Endothelial cell of umbilical vein (primary cell): Measurements from ENCODE around the gene TRPC6. TPM values are rescaled to one million over a fixed set of nuclear protein-coding genes. Genes with fewer than 3 reads are reported as not detected.

Source experiments
- BruUV-seq: library from RNA; stranded (reverse); fragments of 400-500 nt; replicated peaks from 2 replicates; lab custom pipeline; 2021; lab: Mats Ljungman, UMichigan
- CTCF ChIA-PET: fragments of 300-600, 350-600 bp; sonication (Branson Sonifier 250); formaldehyde crosslinking; loops from one replicate; lab custom pipeline; 2021; ENCODE audit warnings: antibody characterized with exemption, inconsistent platforms; lab: Charles Lee
- POLR2A ChIA-PET: fragments of 300-600, 350-600 bp; sonication (Branson Sonifier 250); formaldehyde crosslinking; loops from one replicate; lab custom pipeline; 2021; ENCODE audit warnings: antibody characterized with exemption, inconsistent platforms; lab: Charles Lee
- DNase-seq: peaks from one replicate; pipeline ENCODE4 v3.0.0-alpha.2; 2011; ENCODE audit warnings: low read depth, low spot score
- FAIRE-seq: peaks from 2 replicates; lab custom pipeline; 2011; peaks lifted over from hg19 to GRCh38; lab: Jason Lieb, UNC
- H2AFZ ChIP-seq: 2 replicates; pipeline ENCODE4 v1.6.0; 2012; ENCODE audit warnings: low read depth, low read length, control low read depth, inconsistent platforms
- H3K27ac ChIP-seq: 2 replicates; pipeline ENCODE4 v1.5.1; 2011; ENCODE audit warnings: low read depth, mild to moderate bottlenecking, control low read depth, low read length, moderate library complexity; ENCODE audit not compliant: insufficient read depth
- H3K27me3 ChIP-seq, 2 experiments: 2 replicates each; pipeline versions ENCODE4 v1.6.0 to v1.6.1; 2011; ENCODE audit warnings: low read length in 2 of 2, mixed read lengths in 1 of 2; ENCODE audit not compliant: control insufficient read depth in 2 of 2, insufficient read depth in 2 of 2
- H3K36me3 ChIP-seq, 2 experiments: 2 replicates in 1 of 2; 3 replicates in 1 of 2; pipeline ENCODE4 v1.5.1; 2011; ENCODE audit warnings: low read length in 2 of 2, mild to moderate bottlenecking in 1 of 2, moderate library complexity in 1 of 2; ENCODE audit not compliant: control insufficient read depth in 2 of 2, insufficient read depth in 2 of 2; ENCODE audit errors: extremely low read depth in 1 of 2
- H3K4me1 ChIP-seq: 3 replicates; pipeline ENCODE4 v1.5.1; 2011; ENCODE audit warnings: mild to moderate bottlenecking, low read length; ENCODE audit not compliant: control insufficient read depth, insufficient read depth; ENCODE audit errors: extremely low read depth
- H3K4me2 ChIP-seq: 2 replicates; pipeline ENCODE4 v1.6.1; 2011; ENCODE audit warnings: low read length, control low read depth, mixed read lengths; ENCODE audit not compliant: insufficient read depth
- H3K4me3 ChIP-seq, 3 experiments: fragments of 200-600 bp in 1 of 3; sonication (generic), shearing (Covaris generic) in 1 of 3; replicated peaks in 1 of 3; 2 replicates each; pipeline ENCODE4 v1.5.1; 2011 to 2016; ENCODE audit warnings: control low read depth in 3 of 3, low read length in 3 of 3, mild to moderate bottlenecking in 2 of 3, inconsistent platforms in 1 of 3, low read depth in 1 of 3, moderate library complexity in 1 of 3; ENCODE audit not compliant: insufficient read depth in 1 of 3
- H3K79me2 ChIP-seq: 2 replicates; pipeline ENCODE4 v1.6.0; 2012; ENCODE audit warnings: low read length, inconsistent platforms; ENCODE audit not compliant: control insufficient read depth, insufficient read depth
- H3K9ac ChIP-seq: replicated peaks from 2 replicates; pipeline ENCODE3; 2011; ENCODE audit warnings: low read length, control low read depth; ENCODE audit not compliant: insufficient read depth; ENCODE audit errors: extremely low read depth
- H3K9me1 ChIP-seq: replicated peaks from 3 replicates; pipeline ENCODE4 v1.6.0; 2011; ENCODE audit warnings: mild to moderate bottlenecking, low read length; ENCODE audit not compliant: control insufficient read depth, insufficient read depth; ENCODE audit errors: extremely low read depth
- H3K9me3 ChIP-seq: replicated peaks from 2 replicates; pipeline ENCODE4 v1.5.1; 2012; ENCODE audit warnings: low read length, inconsistent platforms; ENCODE audit not compliant: control insufficient read depth, insufficient read depth
- H4K20me1 ChIP-seq: replicated peaks from 2 replicates; pipeline ENCODE3; 2011; ENCODE audit warnings: mild to moderate bottlenecking, low read length; ENCODE audit not compliant: control insufficient read depth, insufficient read depth; ENCODE audit errors: extremely low read depth
- CTCF ChIP-seq, 2 donors: IDR thresholded peaks; 1 replicate in 1 of 2; 2 replicates in 1 of 2; pipeline ENCODE4 v1.5.1; 2011; ENCODE audit warnings: low read length in 2 of 2, mild to moderate bottlenecking in 2 of 2, moderate library complexity in 2 of 2, control low read depth in 1 of 2, inconsistent platforms in 1 of 2, low read depth in 1 of 2; ENCODE audit not compliant: insufficient read depth in 1 of 2; ENCODE audit errors: extremely low read depth in 1 of 2
- EZH2 ChIP-seq: IDR thresholded peaks from 2 replicates; pipeline ENCODE4 v1.6.1; 2012; ENCODE audit warnings: borderline replicate concordance, low read depth, mild to moderate bottlenecking, moderate library complexity, low read length, inconsistent platforms; ENCODE audit not compliant: severe bottlenecking
- FOS ChIP-seq: IDR thresholded peaks from 2 replicates; pipeline ENCODE4 v1.6.1; 2011; ENCODE audit warnings: mild to moderate bottlenecking, low read length, moderate library complexity, borderline replicate concordance; ENCODE audit not compliant: insufficient read depth
- GATA2 ChIP-seq: IDR thresholded peaks from 2 replicates; pipeline ENCODE4 v1.7.0; 2011; ENCODE audit warnings: low read depth, mild to moderate bottlenecking, moderate library complexity, mixed read lengths, low read length; ENCODE audit not compliant: insufficient read length, insufficient read depth
- JUN ChIP-seq: IDR thresholded peaks from 2 replicates; pipeline ENCODE4 v1.6.1; 2011; ENCODE audit warnings: borderline replicate concordance, low read depth; ENCODE audit not compliant: insufficient read length, insufficient read depth
- MAX ChIP-seq: IDR thresholded peaks from 2 replicates; pipeline ENCODE4 v1.6.1; 2011; ENCODE audit not compliant: insufficient read depth, insufficient read length
- MYC ChIP-seq: IDR thresholded peaks from one replicate; pipeline ENCODE4 v1.6.1; 2011; ENCODE audit warnings: mild to moderate bottlenecking, low read depth, low read length
- POLR2A ChIP-seq: IDR thresholded peaks from 2 replicates; pipeline ENCODE4 v1.6.1; 2012; ENCODE audit warnings: low read depth, mild to moderate bottlenecking, control low read depth, low read length
- POLR2AphosphoS5 ChIP-seq: IDR thresholded peaks from 2 replicates; pipeline ENCODE4 v1.6.1; 2012; ENCODE audit warnings: low read depth, mild to moderate bottlenecking, control low read depth, low read length, moderate library complexity; ENCODE audit not compliant: insufficient read depth
- dilution Hi-C: fragments of 300-500 bp; cut with MboI; formaldehyde crosslinking; loops from one replicate; pipeline ENCODE4 v1.15.0; 2019; ENCODE audit warnings: low sequenced_read_pairs; ENCODE audit not compliant: extremely low pct_ligation_motif_present
- intact Hi-C: fragments of 100-400 bp; cut with micrococcal nuclease; formaldehyde crosslinking; loops from one replicate; pipeline ENCODE4 v1.10.0; 2022
- polyA plus RNA-seq, 4 experiments: library from polyadenylated mRNA; depleted of rRNA in 3 of 4; stranded (reverse) in 3 of 4; unstranded in 1 of 4; fragments of >200 nt; gene quantifications; 2 replicates each; pipeline versions ENCODE4 v1.2.1 to v1.2.3, GENCODE V29; 2011 to 2012; ENCODE audit warnings: missing spikeins in 1 of 4
- total RNA-seq: library from RNA; stranded (reverse); gene quantifications from 2 replicates; pipeline ENCODE4 v1.2.3, GENCODE V29; 2021

Gene TRPC6
- total and polyA plus RNA-seq, 2 donors (not counting 3 experiments of a cell fraction or from before 2014, with no cell fraction given) = not detected

- BruUV-seq = no TSS peak
- CTCF ChIA-PET = no interaction called here
- no peak for FAIRE-seq
Observed at GRCh38 chr11:101574886-101575285, 8.9 kb downstream of the TRPC6 start.

GRCh38 chr11:101567071-101567470 is 16.7 kb downstream of the TRPC6 start:
- Histone ChIP-seq H3K9ac (no peak overlapping the region), H3K4me3 (no peak overlapping the region), H3K9me3 (no peaks in the 10 kb centered on the region), H3K4me1 (no peaks in the 10 kb centered on the region), H3K79me2 (no peaks in the 10 kb centered on the region), H3K27me3 (no peaks in the 10 kb centered on the region), H2AFZ (no peak overlapping the region), H3K27ac (no peak overlapping the region), H3K36me3 (no peaks in the 10 kb centered on the region), H3K4me2 (no peak overlapping the region), H3K9me1 (no peaks in the 10 kb centered on the region), H4K20me1 (no peaks in the 10 kb centered on the region)
- no peak for DNase-seq
- CTCF ChIA-PET = no interaction called here
- no peak for TF ChIP-seq FOS
- TF ChIP-seq EZH2 = no peak
- no peak for TF ChIP-seq JUN
- TF ChIP-seq POLR2AphosphoS5 = no peak
- no peak for TF ChIP-seq GATA2
- TF ChIP-seq POLR2A = no peak
- TF ChIP-seq MAX = no peak
- TF ChIP-seq MYC = no peak
- TF ChIP-seq CTCF (IDR thresholded peaks at IDR 0.05; ENCODE audit: extremely low read depth in 1 of 2, insufficient read depth in 1 of 2, low read depth in 1 of 2, low read length in 2 of 2) = no peak
- dilution Hi-C loops (no loop called here), intact Hi-C loops (no loop called here)
- FAIRE-seq = no peak
- POLR2A ChIA-PET = no interaction called here
- BruUV-seq = no TSS peak

More at GRCh38 chr11:101574886-101575285, 8.9 kb downstream of the TRPC6 start:
- Histone ChIP-seq H3K4me1 (no peaks in the 10 kb centered on the region), H3K9me1 (no peaks in the 10 kb centered on the region), H3K9me3 (no peaks in the 10 kb centered on the region), H3K27ac (no peak overlapping the region), H2AFZ (no peak overlapping the region), H3K4me3 (no peak overlapping the region), H3K4me2 (no peak overlapping the region), H3K79me2 (no peaks in the 10 kb centered on the region), H3K27me3 (no peaks in the 10 kb centered on the region), H3K9ac (no peak overlapping the region), H3K36me3 (no peaks in the 10 kb centered on the region), H4K20me1 (no peaks in the 10 kb centered on the region)
- intact Hi-C loops (no loop called here), dilution Hi-C loops (no loop called here)
- POLR2A ChIA-PET = no interaction called here
- TF ChIP-seq MAX (no peak), JUN (no peak)
- no peak for DNase-seq
